SK-N-SH (cell line): ENCODE results near the gene STRA8. TPM values are rescaled to one million over a fixed set of nuclear protein-coding genes. Genes with fewer than 3 reads are reported as not detected.

Experiments used
- CTCF ChIA-PET: fragments of 300-600, 350-600 bp; formaldehyde crosslinking; extraction: SDS; loops from one replicate; lab custom pipeline; 2021; lab: Yijun Ruan, JAX
- POLR2A ChIA-PET: fragments of 350-600 bp; sonication (Branson Sonifier 250); formaldehyde crosslinking; extraction: SDS; loops from one replicate; lab custom pipeline; 2020; ENCODE audit warnings: antibody characterized with exemption, inconsistent platforms; lab: Yijun Ruan, JAX
- DNase-seq: peaks from one replicate; pipeline ENCODE4 v3.0.0; 2012
- H2AFZ ChIP-seq: fragments of 200-600 bp; sonication (generic); 2 replicates; pipeline ENCODE4 v1.8.1; 2016; ENCODE audit warnings: antibody characterized with exemption, mild to moderate bottlenecking, low read depth
- H3F3A ChIP-seq: fragments of 200-600 bp; sonication (generic); replicated peaks from 2 replicates; pipeline ENCODE3; 2016; ENCODE audit warnings: antibody characterized with exemption, mild to moderate bottlenecking; ENCODE audit not compliant: insufficient read depth
- H3K27ac ChIP-seq, 2 experiments: fragments of 200-500 bp in 1 of 2; fragments of 200-600 bp in 1 of 2; sonication (Bioruptor generic) in 1 of 2; sonication (generic), shearing (Covaris generic) in 1 of 2; 2 replicates each; pipeline versions ENCODE4 v1.5.1 to v1.6.1; 2014 to 2016; ENCODE audit warnings: low read depth in 2 of 2, inconsistent platforms in 1 of 2, low read length in 1 of 2, mild to moderate bottlenecking in 1 of 2, mixed read lengths in 1 of 2
- H3K27me3 ChIP-seq: fragments of 200-600 bp; sonication (generic), shearing (Covaris generic); 2 replicates; pipeline ENCODE4 v1.6.1; 2016; ENCODE audit warnings: mixed run types; ENCODE audit not compliant: insufficient read depth
- H3K36me3 ChIP-seq, 2 experiments: fragments of 200-500 bp in 1 of 2; fragments of 200-600 bp in 1 of 2; sonication (Bioruptor generic) in 1 of 2; sonication (generic) in 1 of 2; replicated peaks in 1 of 2; 2 replicates each; pipeline versions ENCODE3 to v1.5.1; 2014 to 2016; ENCODE audit warnings: low read length in 1 of 2, mild to moderate bottlenecking in 1 of 2; ENCODE audit not compliant: insufficient read depth in 2 of 2, control insufficient read depth in 1 of 2
- H3K4me1 ChIP-seq, 2 experiments: fragments of 200-500 bp in 1 of 2; fragments of 200-600 bp in 1 of 2; sonication (Bioruptor generic) in 1 of 2; sonication (generic), shearing (Covaris generic) in 1 of 2; 2 replicates each; pipeline versions ENCODE4 v1.5.1 to v1.6.1; 2014 to 2016; ENCODE audit warnings: low read depth in 1 of 2, low read length in 1 of 2, mixed run types in 1 of 2; ENCODE audit not compliant: insufficient read depth in 2 of 2, control insufficient read depth in 1 of 2
- H3K4me2 ChIP-seq: fragments of 200-600 bp; sonication (generic), shearing (Covaris generic); 2 replicates; pipeline ENCODE4 v1.6.1; 2017; ENCODE audit warnings: mixed run types
- H3K4me3 ChIP-seq, 2 experiments: fragments of 200-500 bp in 1 of 2; fragments of 200-600 bp in 1 of 2; sonication (Bioruptor generic) in 1 of 2; sonication (generic), shearing (Covaris generic) in 1 of 2; 2 replicates each; pipeline versions ENCODE4 v1.5.1 to v1.8.1; 2014 to 2016; ENCODE audit warnings: low read depth in 2 of 2, inconsistent platforms in 1 of 2, low read length in 1 of 2, mild to moderate bottlenecking in 1 of 2, mixed read lengths in 1 of 2, moderate library complexity in 1 of 2
- H3K79me2 ChIP-seq: fragments of 200-600 bp; sonication (generic); 2 replicates; pipeline ENCODE4 v1.8.1; 2017; ENCODE audit warnings: mild to moderate bottlenecking; ENCODE audit not compliant: insufficient read depth
- H3K9ac ChIP-seq: fragments of 200-600 bp; sonication (generic); 2 replicates; pipeline ENCODE4 v1.6.1; 2017; ENCODE audit warnings: mixed run types
- H3K9me2 ChIP-seq: fragments of 200-600 bp; sonication (generic); 2 replicates; pipeline ENCODE4 v1.6.1; 2017; ENCODE audit warnings: mixed run types
- H3K9me3 ChIP-seq: fragments of 200-600 bp; sonication (generic); 2 replicates; pipeline ENCODE4 v1.6.1; 2017; ENCODE audit warnings: mixed run types, mild to moderate bottlenecking, moderate library complexity
- H4K20me1 ChIP-seq: fragments of 200-600 bp; sonication (generic); 2 replicates; pipeline ENCODE4 v1.6.1; 2017; ENCODE audit warnings: mild to moderate bottlenecking, mixed run types; ENCODE audit not compliant: insufficient read depth
- EP300 ChIP-seq, 2 experiments: IDR thresholded peaks; 2 replicates each; pipeline versions ENCODE4 v1.4.0 to v1.6.1; 2012; ENCODE audit warnings: borderline replicate concordance in 1 of 2, low read depth in 1 of 2, low read length in 1 of 2
- EZH2phosphoT487 ChIP-seq: fragments of 200-600 bp; sonication (generic); IDR thresholded peaks from 2 replicates; pipeline ENCODE4 v1.6.1; 2017; ENCODE audit warnings: low read depth, mixed run types, mild to moderate bottlenecking, antibody characterized with exemption, moderate library complexity, borderline replicate concordance
- FOXJ3 ChIP-seq: sonication (generic); formaldehyde crosslinking; IDR thresholded peaks from 2 replicates; pipeline ENCODE4 v1.5.1; 2020; ENCODE audit warnings: mild to moderate bottlenecking, missing genetic modification reagents
- FOXM1 ChIP-seq: IDR thresholded peaks from 2 replicates; pipeline ENCODE4 v1.4.0; 2012; ENCODE audit warnings: low read depth, mild to moderate bottlenecking
- GABPA ChIP-seq: IDR thresholded peaks from 2 replicates; pipeline ENCODE4 v1.4.0; 2012; ENCODE audit warnings: low read depth, mild to moderate bottlenecking
- GATA2 ChIP-seq: sonication (generic); formaldehyde crosslinking; IDR thresholded peaks from 2 replicates; pipeline ENCODE4 v1.5.0; 2020; ENCODE audit warnings: mild to moderate bottlenecking, missing genetic modification reagents
- JUND ChIP-seq: IDR thresholded peaks from 2 replicates; pipeline ENCODE4 v1.4.0; 2012
- MEF2A ChIP-seq: IDR thresholded peaks from 2 replicates; pipeline ENCODE4 v1.4.0; 2012; ENCODE audit warnings: low read depth, borderline replicate concordance
- NRF1 ChIP-seq: IDR thresholded peaks from 2 replicates; pipeline ENCODE4 v1.6.1; 2012; ENCODE audit warnings: low read depth, mild to moderate bottlenecking, low read length
- POLR2AphosphoS5 ChIP-seq: IDR thresholded peaks from 2 replicates; pipeline ENCODE4 v1.6.1; 2012; ENCODE audit warnings: low read depth, low read length
- RFX5 ChIP-seq: IDR thresholded peaks from 2 replicates; pipeline ENCODE4 v1.6.1; 2012; ENCODE audit warnings: mild to moderate bottlenecking, improper control_type of control experiment, low read length
- SMC3 ChIP-seq: IDR thresholded peaks from 2 replicates; pipeline ENCODE4 v1.6.1; 2012; ENCODE audit warnings: low read depth, low read length, improper control_type of control experiment
- TAF1 ChIP-seq: IDR thresholded peaks from 2 replicates; pipeline ENCODE4 v1.6.1; 2012; ENCODE audit warnings: low read depth, mild to moderate bottlenecking, low read length, moderate library complexity, borderline replicate concordance
- TCF12 ChIP-seq: IDR thresholded peaks from 2 replicates; pipeline ENCODE4 v1.4.0; 2012
- YY1 ChIP-seq: IDR thresholded peaks from 2 replicates; pipeline ENCODE4 v1.4.0; 2012; ENCODE audit warnings: low read depth, mild to moderate bottlenecking
- WGBS: methylation state at CpG from one replicate; pipeline ENCODE4 v1.1.6; 2017; ENCODE audit warnings: low lambda C conversion rate; 5-methylcytosine and 5-hydroxymethylcytosine counted together
- polyA plus RNA-seq, 3 experiments: library from polyadenylated mRNA; depleted of rRNA; stranded (reverse); fragments of >200 nt; gene quantifications; 2 replicates each; pipeline ENCODE4 v1.2.3, GENCODE V29; 2012
- TF ChIP-seq, protein P1 (sequence below): IDR thresholded peaks from 2 replicates; pipeline ENCODE4 v1.4.0; 2012; ENCODE audit warnings: low read depth, borderline replicate concordance
- TF ChIP-seq, protein P2 (sequence below): IDR thresholded peaks from 2 replicates; pipeline ENCODE4 v1.4.0; 2012; ENCODE audit warnings: low read depth
- TF ChIP-seq, protein P3 (sequence below): fragments of 150-350 bp; IDR thresholded peaks from 2 replicates; pipeline ENCODE4 v1.6.1; 2016; ENCODE audit warnings: mild to moderate bottlenecking, low read depth, low read length

Gene STRA8
- polyA plus RNA-seq, 1 of the 3 experiments (the other 2 are of a cell fraction) = not detected

DNA sequence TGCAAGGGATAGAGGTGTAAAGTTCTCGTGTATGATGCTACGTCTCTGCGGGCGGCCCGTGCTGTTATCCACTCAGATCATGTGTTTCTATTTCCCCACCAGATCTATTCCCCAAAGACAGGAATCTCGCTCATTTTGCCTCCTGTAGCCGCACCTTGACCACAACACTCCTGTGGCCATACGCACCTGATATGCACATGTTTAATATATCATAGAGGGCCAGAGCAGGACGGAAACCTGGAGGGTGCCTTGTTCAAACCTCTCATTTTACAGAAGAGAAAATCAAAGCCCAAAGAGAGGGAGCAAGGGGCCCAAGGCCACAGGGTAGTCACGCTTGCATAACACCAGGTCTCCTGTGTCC, 37.6 kb downstream of the STRA8 start:
- no peak for DNase-seq
- no peaks in the 10 kb centered on the region for H3K79me2 ChIP-seq
- H3K4me1 ChIP-seq = no peaks in the 10 kb centered on the region
- no peaks in the 10 kb centered on the region for H4K20me1 ChIP-seq
- no peaks in the 10 kb centered on the region for H3K9me2 ChIP-seq
- no peak overlapping the region for H2AFZ ChIP-seq
- POLR2A ChIA-PET = no interaction called here
- no peak overlapping the region for H3K27ac ChIP-seq
- H3K4me3 ChIP-seq = no peak overlapping the region
- no peaks in the 10 kb centered on the region for H3K9me3 ChIP-seq
- no peak overlapping the region for H3K4me2 ChIP-seq
- no peaks in the 10 kb centered on the region for H3F3A ChIP-seq
- H3K9ac ChIP-seq = no peak overlapping the region
- no peaks in the 10 kb centered on the region for H3K27me3 ChIP-seq
- TF ChIP-seq EZH2phosphoT487 (no peak), FOXJ3 (no peak), GABPA (no peak), TAF1 (no peak), POLR2AphosphoS5 (no peak), TCF12 (no peak), SMC3 (no peak)
- TF ChIP-seq, protein P1, sequence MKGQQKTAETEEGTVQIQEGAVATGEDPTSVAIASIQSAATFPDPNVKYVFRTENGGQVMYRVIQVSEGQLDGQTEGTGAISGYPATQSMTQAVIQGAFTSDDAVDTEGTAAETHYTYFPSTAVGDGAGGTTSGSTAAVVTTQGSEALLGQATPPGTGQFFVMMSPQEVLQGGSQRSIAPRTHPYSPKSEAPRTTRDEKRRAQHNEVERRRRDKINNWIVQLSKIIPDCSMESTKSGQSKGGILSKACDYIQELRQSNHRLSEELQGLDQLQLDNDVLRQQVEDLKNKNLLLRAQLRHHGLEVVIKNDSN = no peak
- TF ChIP-seq, protein P2, sequence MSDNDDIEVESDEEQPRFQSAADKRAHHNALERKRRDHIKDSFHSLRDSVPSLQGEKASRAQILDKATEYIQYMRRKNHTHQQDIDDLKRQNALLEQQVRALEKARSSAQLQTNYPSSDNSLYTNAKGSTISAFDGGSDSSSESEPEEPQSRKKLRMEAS = no peak
- TF ChIP-seq, protein P3, sequence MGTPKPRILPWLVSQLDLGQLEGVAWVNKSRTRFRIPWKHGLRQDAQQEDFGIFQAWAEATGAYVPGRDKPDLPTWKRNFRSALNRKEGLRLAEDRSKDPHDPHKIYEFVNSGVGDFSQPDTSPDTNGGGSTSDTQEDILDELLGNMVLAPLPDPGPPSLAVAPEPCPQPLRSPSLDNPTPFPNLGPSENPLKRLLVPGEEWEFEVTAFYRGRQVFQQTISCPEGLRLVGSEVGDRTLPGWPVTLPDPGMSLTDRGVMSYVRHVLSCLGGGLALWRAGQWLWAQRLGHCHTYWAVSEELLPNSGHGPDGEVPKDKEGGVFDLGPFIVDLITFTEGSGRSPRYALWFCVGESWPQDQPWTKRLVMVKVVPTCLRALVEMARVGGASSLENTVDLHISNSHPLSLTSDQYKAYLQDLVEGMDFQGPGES = no peak
- WGBS = 87% methylated on average over 10 of the region's 10 CpGs
- no peaks in the 10 kb centered on the region for H3K36me3 ChIP-seq
- CTCF ChIA-PET = interaction anchor here (0.9 kb wide), 1 partner anchor 680 kb away, joined by 3 read pairs; no protein-coding TSS in a partner anchor

DNA sequence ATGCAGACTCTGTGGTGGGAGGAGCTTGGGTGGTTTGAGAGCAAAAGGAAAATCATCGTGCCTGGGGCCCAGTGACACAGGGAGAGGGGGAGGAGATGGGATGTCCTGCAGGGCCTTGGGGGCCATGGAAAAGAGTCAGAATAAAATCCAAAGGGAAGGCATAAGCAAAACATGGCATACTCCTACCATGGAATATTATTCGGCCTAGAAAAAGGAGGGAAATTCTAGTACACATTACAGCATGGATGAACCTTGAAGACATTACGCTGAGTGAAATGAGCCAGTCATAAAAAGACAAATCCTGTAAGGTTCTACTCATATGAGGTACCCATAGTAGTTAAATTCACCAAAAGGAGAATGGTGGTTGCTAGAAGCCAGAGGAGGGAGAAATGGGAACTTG, 38.7 kb downstream of the STRA8 start:
- H3K9me3 ChIP-seq = no peaks in the 10 kb centered on the region
- TF ChIP-seq EZH2phosphoT487 (no peak), GATA2 (CRISPR knock-in tag) (no peak), FOXJ3 (no peak), RFX5 (no peak), POLR2AphosphoS5 (no peak), FOXM1 (no peak), MEF2A (no peak), YY1 (no peak), EP300 (IDR thresholded peaks at IDR 0.05; ENCODE audit: borderline replicate concordance in 1 of 2, low read depth in 1 of 2, low read length in 1 of 2) (no peak), NRF1 (no peak), JUND (no peak), GABPA (no peak), TCF12 (no peak)
- TF ChIP-seq, protein P1 = no peak
- TF ChIP-seq, all 33 proteins: peak for 0
- no peak overlapping the region for H3K9ac ChIP-seq
- H3K4me1 ChIP-seq = no peaks in the 10 kb centered on the region
- no peaks in the 10 kb centered on the region for H4K20me1 ChIP-seq
- no peak for DNase-seq
- no peaks in the 10 kb centered on the region for H3F3A ChIP-seq
- H3K36me3 ChIP-seq = no peaks in the 10 kb centered on the region
- H3K9me2 ChIP-seq = no peaks in the 10 kb centered on the region
- WGBS = 57% methylated on average over 3 of the region's 3 CpGs
- no peaks in the 10 kb centered on the region for H3K79me2 ChIP-seq
- H3K27ac ChIP-seq = no peak overlapping the region
- CTCF ChIA-PET = interaction anchor here (1.0 to 18.9 kb wide), 3 partner anchors 10 to 353 kb away, joined by 3 to 737 read pairs (median 72); no protein-coding TSS in a partner anchor
- POLR2A ChIA-PET = no interaction called here
- no peak overlapping the region for H3K4me3 ChIP-seq
- H3K4me2 ChIP-seq = no peak overlapping the region
- no peaks in the 10 kb centered on the region for H3K27me3 ChIP-seq
- H2AFZ ChIP-seq = no peak overlapping the region
